LHCN-M2 (cell line): ENCODE results near the gene BCL11B. TPM values are rescaled to one million over a fixed set of nuclear protein-coding genes. Genes with fewer than 3 reads are reported as not detected.

Source experiments
- DNase-seq: peaks from one replicate; pipeline ENCODE4 v3.0.0-alpha.2; 2012; ENCODE audit warnings: low read depth
- total RNA-seq: library from RNA; depleted of rRNA; stranded (reverse); fragments of >200 nt; gene quantifications from 2 replicates; pipeline ENCODE4 v1.2.3, GENCODE V29; 2014

The BCL11B gene
- total RNA-seq, 1 experiment from 2014 or later, result not detected

DNA sequence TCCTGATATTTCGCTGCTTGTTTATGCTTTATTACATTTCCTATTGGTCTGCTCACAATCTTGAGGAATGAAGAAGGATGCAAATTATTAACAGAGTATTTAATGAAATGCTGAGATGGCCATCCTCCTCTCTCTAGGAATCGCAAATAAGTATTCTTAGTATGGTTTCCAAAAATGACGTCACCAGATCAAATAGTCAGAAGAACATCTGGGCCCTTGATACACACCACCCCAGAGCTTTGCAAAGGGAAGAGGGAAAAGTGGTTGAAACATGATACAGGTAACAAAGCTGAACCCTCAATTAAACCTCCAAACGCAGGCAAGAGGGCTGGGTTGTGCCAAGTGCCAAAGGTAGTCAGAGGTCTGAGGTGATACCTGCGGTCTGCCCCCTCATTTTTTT is 107.3 kb downstream of the BCL11B start:
- no peak for DNase-seq

DNA sequence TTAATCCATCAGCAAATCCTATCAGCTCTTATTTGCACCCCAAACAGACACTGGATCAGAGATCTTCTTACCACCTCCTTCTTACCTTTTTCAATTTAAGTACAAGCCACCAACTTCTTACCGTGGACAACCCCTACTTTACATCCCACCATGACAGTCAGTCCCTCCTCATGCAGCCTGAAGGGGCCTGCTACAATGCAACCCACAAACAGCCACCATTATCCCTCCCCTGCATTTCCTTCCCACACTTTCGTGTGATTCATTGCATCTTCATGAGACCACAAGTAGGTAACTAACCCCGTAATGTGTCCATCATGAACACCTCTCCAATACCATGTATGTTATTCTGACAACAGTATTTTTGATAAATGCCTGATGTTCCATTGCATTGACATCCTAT is 108.6 kb downstream of the BCL11B start:
- DNase-seq, result no peak

DNA sequence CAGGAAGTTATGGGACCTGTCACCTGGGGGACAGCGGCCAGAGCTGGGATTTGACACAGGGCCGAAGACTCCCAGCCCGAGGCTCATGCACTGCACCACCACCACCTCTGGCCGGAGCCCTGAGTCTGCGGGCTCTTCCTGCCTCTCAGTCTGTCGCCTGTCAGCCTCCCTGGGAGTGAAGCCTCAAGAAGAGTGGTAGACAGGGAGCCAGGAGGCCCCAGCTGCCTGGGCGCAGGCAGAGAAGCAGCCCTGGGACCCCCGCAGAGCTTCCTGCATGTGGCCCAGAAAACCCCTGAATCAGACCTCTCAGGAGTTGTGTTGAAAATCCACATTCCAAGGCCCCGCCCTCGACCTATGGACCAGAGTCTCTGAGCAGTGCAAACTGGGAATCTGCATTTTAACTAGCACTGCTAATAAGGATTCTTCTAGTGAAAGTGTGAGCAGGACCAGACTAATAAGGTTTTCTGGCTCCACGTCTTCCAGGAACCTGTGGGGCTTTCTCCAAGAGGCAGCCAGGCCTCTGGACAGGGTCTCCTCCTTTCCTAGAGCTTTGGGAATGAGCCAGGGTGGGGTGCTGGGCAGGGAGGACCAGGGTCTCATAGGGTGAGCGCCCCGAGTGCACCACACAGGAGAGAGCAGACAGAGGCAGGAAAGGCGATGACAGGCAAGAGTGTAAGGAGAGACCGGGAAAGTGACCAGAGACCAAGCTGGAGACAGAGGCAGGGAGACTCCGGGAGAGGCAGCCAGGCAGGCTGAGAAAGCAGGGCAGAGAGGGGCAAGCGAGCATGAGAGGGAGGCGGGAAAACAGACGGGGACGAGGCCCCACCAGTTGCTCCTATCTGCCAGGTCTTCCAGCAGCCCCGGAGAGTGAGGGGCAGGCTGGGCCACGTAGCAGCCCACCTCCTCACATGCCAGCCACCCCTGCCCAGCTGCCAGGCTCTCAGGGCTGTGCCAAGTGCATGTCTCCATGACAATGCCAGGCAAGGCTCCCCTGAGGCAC is 112.4 kb downstream of the BCL11B start:
- no peak for DNase-seq

DNA sequence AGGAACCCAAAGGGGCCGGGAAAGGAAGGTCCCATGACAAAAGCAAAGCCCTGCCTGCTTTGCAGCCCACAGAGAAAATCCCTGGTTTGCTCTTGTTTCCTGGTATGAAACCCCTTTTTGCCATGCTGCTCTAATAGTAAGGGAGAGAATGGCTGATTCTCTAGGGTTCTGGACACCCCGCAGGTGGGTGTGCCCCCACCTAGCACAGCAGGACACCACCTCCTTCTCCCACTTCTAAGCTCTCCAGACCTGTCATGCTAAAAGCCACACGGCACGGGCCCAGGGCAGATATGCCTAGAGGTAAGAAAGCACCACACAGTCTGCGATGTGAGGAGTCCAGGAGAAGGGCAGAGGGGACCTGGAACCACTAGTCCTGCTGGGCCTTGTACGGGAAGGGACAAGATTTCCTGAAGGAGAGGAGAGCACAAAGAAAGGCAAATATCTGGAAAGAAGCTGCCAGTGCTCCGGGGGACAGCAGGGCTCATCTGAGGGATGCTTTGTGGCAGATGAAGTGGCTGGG is 113.3 kb downstream of the BCL11B start:
- DNase-seq, result no peak

DNA sequence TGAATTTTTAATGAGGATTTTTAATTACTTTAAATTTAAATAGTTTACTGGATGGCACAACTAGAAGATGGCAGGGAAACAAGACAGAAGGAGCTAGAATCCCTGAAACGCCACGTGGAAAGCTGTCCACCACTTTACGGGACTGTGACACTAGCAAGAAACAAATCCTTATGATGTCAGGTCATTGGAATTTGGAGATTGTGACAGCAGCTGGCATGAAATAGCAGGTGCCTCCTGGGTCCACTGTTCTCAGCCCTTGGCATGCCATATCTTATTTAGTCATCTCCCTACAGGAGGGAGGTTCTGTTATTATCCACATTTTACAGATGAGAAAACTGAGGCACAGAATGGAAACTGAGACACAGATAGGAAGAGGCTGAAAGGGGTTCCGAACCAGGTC is 113.8 kb downstream of the BCL11B start:
- DNase-seq, result no peak

DNA sequence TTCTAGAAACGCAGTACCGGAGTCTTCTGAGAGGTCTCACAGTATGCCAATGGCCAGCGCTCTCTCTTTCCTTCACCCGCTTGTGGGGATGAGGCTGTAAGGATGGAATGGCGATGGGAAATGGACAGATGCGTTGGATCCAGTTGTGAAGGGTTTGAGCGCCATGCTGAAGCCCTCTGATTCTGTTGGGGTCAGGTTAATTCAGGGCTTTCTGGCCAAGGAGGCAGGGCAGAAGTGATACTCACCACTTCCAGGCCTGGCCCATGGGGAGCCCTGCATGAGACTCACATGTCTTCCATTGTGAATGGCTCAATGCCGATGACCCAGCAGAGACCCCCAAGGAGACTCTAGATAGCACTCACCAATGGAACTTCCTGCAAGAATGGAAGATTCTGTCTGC is 114.3 kb downstream of the BCL11B start:
- no peak for DNase-seq

DNA sequence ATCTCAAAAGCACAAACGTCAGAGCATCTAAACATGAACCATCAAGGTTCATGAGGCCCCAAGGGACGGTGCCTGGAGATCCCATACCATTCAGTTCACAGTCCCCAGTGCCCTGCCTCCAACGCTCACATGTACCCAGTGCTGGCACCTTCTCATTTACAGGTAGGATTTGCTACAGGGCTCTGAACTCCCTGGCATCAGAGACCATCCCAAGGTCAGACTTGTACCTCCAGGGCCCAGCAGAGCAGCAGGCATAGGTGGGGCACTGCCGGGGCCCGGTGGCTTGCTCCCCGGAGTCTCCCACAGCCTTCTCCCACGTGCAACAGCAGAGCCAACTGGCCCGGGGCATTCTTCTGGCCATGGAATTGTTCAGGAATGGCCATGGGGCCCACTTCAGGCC is 114.8 kb downstream of the BCL11B start:
- no peak for DNase-seq

DNA sequence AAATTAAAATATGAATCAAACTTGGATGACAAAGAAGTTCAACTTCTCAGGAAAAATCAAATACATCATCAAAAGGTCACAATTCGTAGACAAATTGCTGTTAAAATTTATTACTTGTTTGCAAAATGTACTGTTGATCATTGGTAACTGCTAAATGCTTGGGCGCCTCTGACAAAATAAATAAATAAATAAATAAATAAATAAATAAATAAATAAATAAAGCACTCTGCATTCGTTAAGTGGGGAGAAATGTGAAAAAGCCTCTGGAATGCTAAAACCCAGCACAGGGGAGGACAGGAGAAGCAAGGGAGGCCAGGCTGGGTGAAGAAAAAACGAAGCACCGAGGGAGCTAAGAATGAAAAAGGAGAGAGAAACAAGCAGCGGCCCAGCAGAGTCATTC is 115.2 kb downstream of the BCL11B start:
- DNase-seq, result no peak

DNA sequence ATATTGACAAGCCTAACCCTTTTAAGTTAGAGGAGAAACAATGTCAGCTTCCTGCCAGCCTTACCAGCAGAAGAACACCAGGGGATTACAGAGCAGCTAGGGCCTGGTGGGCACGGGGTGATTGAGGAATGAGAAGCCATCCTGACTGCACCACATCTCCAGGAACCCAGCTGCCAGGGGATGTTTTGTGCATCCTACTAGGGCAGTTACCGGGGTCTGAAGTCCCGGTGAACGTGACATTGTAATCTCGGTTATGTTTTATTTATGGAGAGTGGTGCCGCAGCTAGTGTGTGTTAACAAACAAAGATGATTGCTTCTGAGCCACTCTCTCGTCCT is 115.9 kb downstream of the BCL11B start:
- DNase-seq, result no peak

DNA sequence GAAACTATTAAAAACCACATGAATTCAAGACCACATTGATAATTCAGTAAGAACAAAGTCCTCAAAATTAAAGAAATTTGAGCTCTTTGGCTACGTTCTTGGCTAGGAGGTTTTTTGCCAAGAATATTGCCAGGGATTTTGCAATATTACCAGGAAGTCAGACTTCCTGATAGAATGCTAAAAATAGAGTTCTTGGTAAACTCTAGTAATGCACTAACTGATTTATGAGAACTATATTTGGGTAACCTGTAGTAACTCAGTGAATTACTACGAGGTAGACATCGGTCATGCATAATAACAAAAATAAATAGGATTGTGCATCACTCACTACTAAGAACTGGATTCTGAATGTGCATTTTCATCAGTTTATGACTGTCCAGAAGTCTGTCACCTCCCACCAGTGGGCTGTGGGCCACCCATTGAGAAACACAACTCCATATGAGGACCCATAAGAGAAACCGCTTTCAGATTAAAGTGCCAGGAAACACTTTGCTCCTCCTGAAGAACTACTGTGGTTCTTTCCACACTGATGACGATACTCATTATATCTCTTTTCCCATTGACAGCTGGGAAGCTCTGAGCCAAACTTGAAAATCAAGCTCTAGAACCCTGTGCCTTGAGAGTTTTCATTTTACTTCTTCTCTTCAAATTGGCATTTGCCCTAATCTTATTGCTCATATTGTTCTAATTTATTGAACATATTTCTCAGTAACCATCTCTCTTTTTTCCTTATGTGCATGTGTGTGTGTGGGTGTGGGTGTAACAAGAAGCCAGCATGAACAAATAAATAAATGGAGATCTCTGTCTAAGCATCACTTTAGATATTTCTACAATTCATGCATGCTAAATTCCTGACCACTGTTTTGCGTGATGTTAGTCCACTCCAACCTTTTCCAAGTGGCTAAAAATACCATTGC is 116.6 kb downstream of the BCL11B start:
- no peak for DNase-seq

DNA sequence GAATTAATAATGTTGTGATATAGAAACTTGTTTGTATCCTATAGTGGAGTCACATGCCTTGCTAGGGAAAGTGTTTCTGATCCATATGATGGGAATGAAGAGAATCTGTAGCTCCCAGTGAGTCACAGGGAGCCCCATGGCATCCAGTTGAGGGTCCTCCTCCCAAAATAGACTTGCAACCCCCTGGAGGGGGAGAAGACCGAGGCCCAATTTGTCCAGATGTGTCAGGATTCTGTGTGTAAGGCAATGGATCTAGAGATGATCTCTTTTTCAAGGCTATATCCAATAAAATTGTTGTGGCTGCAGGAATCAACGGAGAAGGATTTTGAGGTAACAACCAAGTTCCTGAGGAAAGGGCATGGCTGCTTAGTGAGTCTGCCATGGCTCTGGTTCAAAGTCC is 121.8 kb downstream of the BCL11B start:
- DNase-seq, result no peak

DNA sequence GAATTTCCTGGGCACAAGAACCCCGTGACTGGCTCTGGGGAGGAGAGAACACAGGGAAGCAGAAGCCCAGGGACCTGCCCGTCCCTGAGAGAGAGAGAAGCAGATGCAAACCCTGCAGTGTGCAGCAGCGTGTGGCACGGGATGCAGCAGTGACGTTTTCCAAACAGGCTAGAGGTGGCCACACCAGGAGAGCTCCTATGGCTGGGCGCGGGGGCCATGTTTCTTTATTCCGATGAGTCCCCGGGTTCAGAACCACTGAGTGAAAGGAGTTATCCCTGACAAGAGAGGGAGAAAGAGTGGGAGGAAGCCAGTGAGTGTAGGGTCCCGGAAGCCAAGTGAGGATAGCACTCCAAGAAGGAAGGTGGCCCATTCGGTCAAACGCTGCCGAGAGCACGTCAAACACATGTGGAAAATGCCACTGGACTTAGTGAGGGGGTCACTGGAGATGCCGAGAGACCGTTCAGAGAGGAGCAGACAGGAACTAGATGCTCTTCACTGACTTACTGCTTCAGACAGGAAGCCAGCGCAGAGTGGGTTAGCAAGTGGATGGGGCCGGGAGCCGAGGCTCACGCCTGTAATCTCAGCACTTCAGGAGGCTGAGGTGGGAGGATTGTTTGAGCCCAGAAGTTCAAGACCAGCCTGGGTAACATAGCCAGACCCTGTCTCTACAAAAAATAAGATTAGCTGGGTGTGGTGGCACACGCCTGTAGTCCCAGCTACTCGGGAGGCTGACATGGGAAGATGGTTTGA is 123.0 kb downstream of the BCL11B start:
- no peak for DNase-seq

DNA sequence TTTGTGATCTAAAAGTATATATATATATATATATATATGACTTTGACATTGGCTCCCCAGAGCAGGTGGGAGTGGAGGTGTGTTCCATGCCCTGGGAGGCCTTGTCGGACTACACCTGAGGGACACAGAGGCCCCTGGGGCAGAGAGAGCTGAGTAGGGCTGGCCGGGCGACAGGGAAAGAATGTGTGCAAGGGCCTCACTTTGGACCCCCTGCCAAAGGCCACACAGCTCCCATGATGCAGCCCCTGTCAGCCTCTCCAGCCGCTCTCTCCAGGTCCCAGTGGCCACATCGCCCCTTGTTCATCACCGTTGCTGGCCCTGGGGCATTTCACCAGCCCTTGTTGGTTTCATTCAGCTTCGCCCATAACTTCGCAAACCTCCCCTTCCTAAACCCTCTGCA is 123.9 kb downstream of the BCL11B start:
- DNase-seq, result no peak

DNA sequence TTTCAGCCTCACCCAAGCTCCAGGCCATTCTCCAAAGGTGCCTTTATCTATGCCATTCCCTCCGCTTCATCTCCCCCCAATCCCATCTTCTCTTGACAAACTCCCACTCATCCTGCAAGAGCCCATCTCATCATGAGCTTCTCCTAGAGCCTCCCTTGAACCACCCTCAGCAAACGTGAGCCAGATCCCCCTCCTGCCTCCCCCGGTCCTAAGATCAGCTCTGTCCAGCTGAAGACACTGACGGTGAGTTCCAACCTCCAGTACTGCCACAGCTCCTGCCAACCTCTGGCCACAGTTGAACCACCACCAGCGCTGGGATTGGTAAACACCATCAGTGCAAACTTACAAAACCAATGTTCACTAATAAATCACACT is 124.6 kb downstream of the BCL11B start:
- no peak for DNase-seq

DNA sequence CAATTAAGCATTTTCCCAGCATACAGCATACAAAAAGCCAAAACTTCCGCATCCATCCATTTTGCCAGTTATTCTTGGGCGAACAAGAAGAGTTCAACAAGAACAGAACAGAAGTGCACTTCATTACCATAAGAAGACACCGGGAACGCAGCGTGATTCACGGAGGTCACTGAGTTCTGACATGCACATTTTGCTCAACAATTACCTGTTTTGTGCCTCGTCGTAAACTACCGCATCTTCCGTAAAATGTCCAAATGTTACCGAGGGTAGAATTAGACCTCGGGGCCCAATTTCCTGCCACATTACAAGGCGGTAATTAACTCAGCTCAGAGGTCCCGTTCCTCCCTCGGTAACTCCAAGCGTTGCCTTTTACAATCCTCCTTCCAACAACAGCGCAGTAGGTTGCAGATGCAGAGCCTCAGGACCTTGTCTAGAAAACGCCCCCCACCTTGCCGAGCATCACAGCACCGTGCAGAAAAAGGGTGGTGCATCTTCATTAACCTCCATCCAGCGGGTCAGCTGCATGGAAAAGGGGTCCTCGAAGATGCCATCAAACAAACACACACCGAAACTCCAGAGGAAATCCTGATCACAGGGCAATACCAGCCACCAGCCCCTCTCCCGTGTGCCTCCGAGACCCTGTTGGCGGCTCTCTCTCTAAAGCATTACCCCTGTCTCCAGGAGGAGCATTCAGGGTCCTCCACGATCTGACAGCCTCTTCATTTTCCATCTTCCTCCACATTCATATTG is 125.2 kb downstream of the BCL11B start:
- no peak for DNase-seq

DNA sequence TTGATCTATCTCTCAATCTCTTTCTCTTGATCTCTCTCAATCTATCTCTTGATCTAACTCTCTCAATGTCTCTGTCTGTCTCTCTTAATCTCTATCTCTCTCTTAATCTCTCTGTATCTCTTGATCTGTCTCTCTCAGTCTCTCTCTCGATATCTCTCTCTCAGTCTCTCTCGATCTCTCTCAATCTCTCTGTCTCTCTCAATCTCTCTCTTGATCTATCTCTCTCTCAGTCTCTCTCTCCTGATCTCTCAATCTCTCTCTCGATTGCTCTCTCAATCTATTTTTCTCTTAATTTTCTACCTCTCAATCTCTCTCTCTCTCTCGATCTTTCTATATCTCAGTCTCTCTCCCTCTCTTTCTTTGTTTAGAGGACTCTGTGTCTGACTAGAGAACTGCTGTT is 126.7 kb downstream of the BCL11B start:
- DNase-seq, result no peak

DNA sequence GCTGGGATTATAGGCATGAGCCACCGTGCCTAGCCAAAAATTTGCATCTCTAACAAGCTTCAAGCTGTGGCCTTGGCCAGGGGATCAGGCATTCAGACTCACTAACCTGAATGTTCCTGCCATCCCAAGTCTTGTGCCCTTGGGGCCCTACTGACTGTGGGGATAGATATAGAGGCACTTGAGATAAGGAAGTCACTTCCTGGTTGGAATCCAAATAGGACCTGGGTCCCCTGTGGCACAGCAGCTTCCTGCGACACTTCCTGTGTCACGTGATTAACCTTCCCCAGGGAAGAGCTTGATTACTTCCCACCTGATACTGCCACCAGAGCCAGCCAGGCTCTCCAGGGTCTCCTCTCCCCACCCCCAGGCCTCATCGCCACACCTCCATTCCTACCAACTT is 128.2 kb downstream of the BCL11B start:
- no peak for DNase-seq

DNA sequence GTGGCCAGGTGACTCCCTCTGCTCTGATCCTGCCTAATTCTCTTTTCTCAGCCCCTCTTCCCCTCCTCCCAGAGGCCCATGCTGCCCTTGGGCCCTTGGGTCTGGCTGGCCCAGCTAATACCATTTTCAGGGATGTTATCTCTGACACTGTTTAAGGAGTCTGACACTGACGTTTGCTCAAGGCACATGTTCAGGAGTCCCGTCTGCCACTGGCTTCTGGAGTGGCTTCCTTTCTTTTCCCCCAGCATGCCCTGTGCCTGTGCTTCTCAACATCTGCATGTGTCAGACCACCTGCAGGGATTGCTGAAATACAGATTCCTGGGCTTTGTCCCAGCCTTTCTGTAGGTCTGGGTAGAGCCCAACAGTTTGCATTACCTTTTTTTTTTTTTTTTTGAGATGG is 128.9 kb downstream of the BCL11B start:
- no peak for DNase-seq

DNA sequence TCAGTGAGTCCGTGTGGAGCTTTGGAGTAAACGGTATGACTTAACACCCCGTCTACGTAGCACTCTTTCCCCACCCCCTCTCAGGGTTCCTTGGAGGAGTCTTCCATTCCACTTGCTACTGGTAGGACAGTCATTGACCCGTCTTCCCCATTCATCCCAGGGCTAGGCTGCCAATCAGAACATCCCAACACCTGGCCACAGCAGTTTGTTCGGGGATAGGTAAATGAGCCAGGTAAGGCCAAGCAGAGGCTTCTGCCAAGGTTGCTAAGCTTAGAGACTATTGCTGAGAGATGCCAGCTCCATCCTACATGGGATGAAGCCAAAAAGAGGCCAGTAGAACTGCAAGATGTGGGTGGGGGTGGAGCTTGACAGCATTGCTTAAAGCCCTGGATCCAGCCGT is 130.8 kb downstream of the BCL11B start:
- no peak for DNase-seq

DNA sequence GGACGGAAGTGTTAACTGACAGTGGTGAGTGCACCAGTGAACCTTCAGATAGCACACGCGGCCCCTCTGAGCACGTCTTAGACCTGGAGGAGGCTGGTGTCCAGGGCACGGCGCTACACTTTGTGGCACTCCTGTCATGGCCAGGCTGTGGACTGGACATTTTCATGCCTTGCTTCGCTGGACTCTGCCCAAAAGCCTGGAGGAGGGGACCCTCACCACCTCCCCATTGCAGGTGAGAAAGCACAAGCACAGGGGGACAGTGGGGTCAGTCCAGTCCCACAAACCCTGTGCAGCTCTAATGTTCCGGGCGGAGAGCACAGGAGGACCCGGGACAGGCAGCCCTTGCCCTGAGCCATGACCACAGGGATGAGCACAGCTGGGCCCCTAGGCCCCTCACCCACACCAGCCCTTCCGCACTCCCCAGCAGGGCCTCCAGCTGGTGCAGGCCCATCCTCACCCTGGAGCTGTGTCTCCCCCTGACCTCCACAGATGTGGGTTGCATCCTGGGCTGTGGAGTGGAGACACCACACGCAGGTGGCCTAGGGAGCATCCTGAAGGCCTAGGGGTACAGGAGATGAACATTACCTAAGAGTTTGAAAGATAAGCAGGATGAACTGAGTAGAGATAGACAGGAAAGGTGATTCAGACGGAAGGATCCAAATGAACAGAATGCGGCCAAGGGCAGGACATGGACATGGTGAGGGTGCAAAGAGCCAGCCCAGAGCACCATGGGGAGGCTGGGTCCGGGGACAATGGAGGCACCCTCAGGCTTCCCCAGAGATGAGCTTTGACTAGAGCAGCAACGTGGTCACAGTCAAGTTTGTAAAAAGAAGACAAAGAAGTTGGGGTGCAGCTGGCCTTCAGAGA is 132.8 kb downstream of the BCL11B start:
- no peak for DNase-seq
